VCaP (cell line): ENCODE measurements around the gene PLA2G6.

Source experiments
- H3K27ac ChIP-seq: fragments of 450-650 bp; 2 replicates; pipeline ENCODE4 v1.5.1; 2017
- CTCF ChIP-seq: fragments of 450-650 bp; conservative IDR thresholded peaks from 2 replicates; pipeline ENCODE4 v1.5.1; 2017; ENCODE audit warnings: mild to moderate bottlenecking, moderate library complexity

The PLA2G6 gene

GRCh38 chr22:38173641-38173906 lies 8.1 kb downstream of the PLA2G6 start:
- peak overlapping the region; percentile 35; the same call in 1 of the 2 replicates for H3K27ac ChIP-seq

GRCh38 chr22:38172832-38173640 lies 8.6 kb downstream of the PLA2G6 start:
- TF ChIP-seq CTCF = no peak
- peak overlapping the region; percentile 35 for H3K27ac ChIP-seq

More at GRCh38 chr22:38173641-38173906, 8.1 kb downstream of the PLA2G6 start:
- TF ChIP-seq CTCF = no peak

- peak overlapping the region; percentile 35 for H3K27ac ChIP-seq
- TF ChIP-seq CTCF = no peak
These were observed 9.5 kb downstream of the PLA2G6 start for GRCh38 chr22:38171927-38172831.

GRCh38 chr22:38170469-38170868 lies 11.2 kb downstream of the PLA2G6 start:
- H3K27ac ChIP-seq = no peak overlapping the region
- TF ChIP-seq CTCF = no peak

GRCh38 chr22:38169116-38169515 lies 12.5 kb downstream of the PLA2G6 start:
- no peak for TF ChIP-seq CTCF
- peak overlapping the region; percentile 81 for H3K27ac ChIP-seq

GRCh38 chr22:38167988-38168407 lies 13.6 kb downstream of the PLA2G6 start:
- H3K27ac ChIP-seq = peak overlapping the region; percentile 81
- TF ChIP-seq CTCF = no peak

GRCh38 chr22:38165922-38166593 lies 15.6 kb downstream of the PLA2G6 start:
- TF ChIP-seq CTCF = no peak
- H3K27ac ChIP-seq = no peak overlapping the region; the same call in 1 of the 2 replicates
